ENCODE measurements around the gene NEUROG2. TPM values are rescaled to one million over a fixed set of nuclear protein-coding genes. Genes with fewer than 3 reads are reported as not detected.

Gene NEUROG2
- total RNA-seq, 1 experiment from 2014 or later, result not detected

DNA sequence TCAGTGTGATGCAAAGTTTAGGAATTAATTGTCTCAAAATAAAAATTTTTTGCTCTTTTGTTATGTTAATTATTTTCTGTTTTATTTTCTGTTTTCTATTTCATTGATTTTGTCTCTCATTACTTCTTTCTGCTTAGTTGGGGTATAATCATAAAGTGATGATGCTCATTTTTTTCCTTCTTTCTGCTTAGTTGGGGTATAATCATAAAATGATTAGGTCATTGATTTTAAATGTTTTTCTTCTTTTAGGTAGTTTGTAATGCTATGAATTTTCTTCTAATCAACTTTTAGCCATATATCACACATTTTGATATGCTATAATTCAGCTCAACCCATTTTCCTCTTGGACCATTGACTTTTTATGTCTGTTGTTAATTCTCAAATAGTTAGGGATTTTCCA, 43.7 kb downstream of the NEUROG2 start:
- Histone ChIP-seq H2BK12ac (ENCODE audit: insufficient read length, low read depth, low read length) (no peak overlapping the region), H3K79me2 (ENCODE audit: insufficient read depth, low read length) (no peaks in the 10 kb centered on the region), H3K79me1 (ENCODE audit: insufficient read depth, low read depth, low read length, poor library complexity, severe bottlenecking) (no peaks in the 10 kb centered on the region), H2BK5ac (ENCODE audit: insufficient read length, low read length) (no peak overlapping the region), H3K23me2 (ENCODE audit: insufficient read length, low read depth, low read length, poor library complexity, severe bottlenecking) (no peaks in the 10 kb centered on the region), H3K4me1 (ENCODE audit: insufficient read depth, low read length) (no peaks in the 10 kb centered on the region), H4K20me1 (ENCODE audit: control insufficient read depth, insufficient read depth, insufficient read length) (no peaks in the 10 kb centered on the region), H3K18ac (ENCODE audit: insufficient read length, low read depth, low read length) (no peak overlapping the region), H4K5ac (ENCODE audit: insufficient read length, low read depth, low read length) (no peak overlapping the region), H2BK120ac (ENCODE audit: low read depth, low read length, poor library complexity, severe bottlenecking) (no peak overlapping the region), H3K56ac (ENCODE audit: insufficient read length, low read depth, low read length) (no peak overlapping the region), H3K4me2 (ENCODE audit: insufficient read depth, insufficient read length, low read length) (no peak overlapping the region), H4K8ac (replicated peaks; ENCODE audit: insufficient read length, low read depth, low read length) (no peak overlapping the region), H2AK5ac (ENCODE audit: insufficient read length, low read length) (no peak overlapping the region), H4K91ac (ENCODE audit: insufficient read length, low read depth, low read length) (no peak overlapping the region), H3K9me3 (ENCODE audit: control insufficient read depth, low read depth, low read length) (no peaks in the 10 kb centered on the region), H3K9ac (ENCODE audit: extremely low read depth, insufficient read length, low read length) (no peak overlapping the region), H3K27ac (ENCODE audit: insufficient read length, low read depth, low read length) (no peak overlapping the region), H3K14ac (ENCODE audit: insufficient read depth, low read length) (no peak overlapping the region), H3K23ac (ENCODE audit: insufficient read length, low read depth, low read length) (no peak overlapping the region), H2BK20ac (ENCODE audit: low read depth, low read length, poor library complexity, severe bottlenecking) (no peak overlapping the region), H2BK15ac (ENCODE audit: low read depth, low read length) (no peak overlapping the region), H3T11ph (ENCODE audit: low read length) (no peak overlapping the region), H2AFZ (ENCODE audit: low read length) (no peak overlapping the region), H3K27me3 (ENCODE audit: insufficient read depth, low read length) (no peaks in the 10 kb centered on the region), H3K4ac (ENCODE audit: low read depth, low read length) (no peak overlapping the region)
- no peak for TF ChIP-seq CTCF (conservative IDR thresholded peaks at IDR 0.05)
- Mint-ChIP-seq H3K27ac (no peak overlapping the region), H3K27me3 (ENCODE audit: low read depth) (peaks cover 9% of the 10 kb centered on the region), H3K4me1 (peaks cover 4 to 5% of the 10 kb centered on the region in 2 experiments; a peak in 2 of 4 replicates), H3K36me3 (ENCODE audit: insufficient read depth in 1 of 3, low read depth in 3 of 3) (peaks cover 0 to 3% (median 0%) of the 10 kb centered on the region in 3 experiments; a peak in 1 of 7 replicates), H3K9me3 (peaks cover 0 to 4% of the 10 kb centered on the region in 2 experiments; a peak in 2 of 5 replicates), H3K4me3 (no peak overlapping the region)
- no peak for DNase-seq

Other genes with a start within 250 kb of the NEUROG2 start
- 1.8 and 2.3 TPM in 2 replicates for gene TIFA, start 230.3 kb downstream of the NEUROG2 start, total RNA-seq (2021)
- gene ALPK1, start 218.8 kb downstream of the NEUROG2 start, total RNA-seq (2021), result 0.17 and 0.50 TPM in 2 replicates
- gene ZGRF1, start 120.7 kb upstream of the NEUROG2 start, total RNA-seq (2021), result 32.9 and 38.3 TPM in 2 replicates
- 33.8 and 37.0 TPM in 2 replicates for gene LARP7, start 121.0 kb upstream of the NEUROG2 start, total RNA-seq (2021)